ENCODE measurements around the gene NPR1.

Gene NPR1

GRCh38 chr1:153727463-153728304 lies 49.2 kb downstream of the NPR1 start, which contains the start of gene INTS3:
Gene INTS3 (plus strand): TSS chr1:153728050. CDS start chr1:153728635, 585 bp downstream.
- peak; percentile 100 for DNase-seq (ENCODE audit: low spot score)

GRCh38 chr1:153728305-153729066 lies 50.0 kb downstream of the NPR1 start:
- peak; percentile 37 for DNase-seq (ENCODE audit: low spot score)

GRCh38 chr1:153730468-153730988 lies 52.0 kb downstream of the NPR1 start:
- no peak for DNase-seq (ENCODE audit: low spot score)

- DNase-seq (ENCODE audit: low spot score), result no peak
Observed at GRCh38 chr1:153733970-153734369, 55.5 kb downstream of the NPR1 start.

GRCh38 chr1:153734396-153735089 lies 56.1 kb downstream of the NPR1 start:
- DNase-seq (ENCODE audit: low spot score), result no peak

GRCh38 chr1:153735090-153735420 lies 56.6 kb downstream of the NPR1 start:
- no peak for DNase-seq (ENCODE audit: low spot score)

- DNase-seq (ENCODE audit: low spot score), result no peak
Observed at GRCh38 chr1:153741986-153742385, 63.5 kb downstream of the NPR1 start.

GRCh38 chr1:153742411-153743142 lies 64.1 kb downstream of the NPR1 start:
- peak; percentile 30 for DNase-seq (ENCODE audit: low spot score)
